Liver (tissue), 9 donors: ENCODE measurements around the gene EXOC4. TPM values are rescaled to one million over a fixed set of nuclear protein-coding genes. Genes with fewer than 3 reads are reported as not detected.

Experiments
- DNase-seq: peaks from one replicate; pipeline ENCODE4 v3.0.0-alpha.2; 2017; ENCODE audit warnings: low spot score
- H3K27ac ChIP-seq, 2 donors: one replicate each; pipeline ENCODE4 v1.7.0; 2013; ENCODE audit warnings: inconsistent platforms in 2 of 2, low read length in 2 of 2, control low read depth in 1 of 2, low read depth in 1 of 2, mild to moderate bottlenecking in 1 of 2
- H3K27me3 ChIP-seq, 4 donors: one replicate each; pipeline versions ENCODE4 v1.6.1 to v1.7.0; 2013; ENCODE audit warnings: low read length in 3 of 4, inconsistent platforms in 1 of 4, mild to moderate bottlenecking in 1 of 4, moderate library complexity in 1 of 4; ENCODE audit not compliant: control insufficient read depth in 4 of 4, insufficient read depth in 4 of 4
- H3K36me3 ChIP-seq, 4 donors: one replicate each; pipeline versions ENCODE4 v1.6.1 to v1.7.0; 2013; ENCODE audit warnings: low read length in 3 of 4, mild to moderate bottlenecking in 3 of 4, low read depth in 1 of 4, moderate library complexity in 1 of 4; ENCODE audit not compliant: control insufficient read depth in 4 of 4, insufficient read depth in 3 of 4
- H3K4me1 ChIP-seq, 4 donors: one replicate each; pipeline versions ENCODE4 v1.6.1 to v1.7.0; 2013; ENCODE audit warnings: low read length in 3 of 4, mild to moderate bottlenecking in 3 of 4, moderate library complexity in 1 of 4; ENCODE audit not compliant: control insufficient read depth in 4 of 4, insufficient read depth in 4 of 4
- H3K4me3 ChIP-seq, 3 donors: one replicate each; pipeline versions ENCODE4 v1.6.1 to v1.7.0; 2013; ENCODE audit warnings: low read length in 3 of 3, control low read depth in 1 of 3, low read depth in 1 of 3, mild to moderate bottlenecking in 1 of 3
- H3K9ac ChIP-seq, 2 donors: one replicate each; pipeline ENCODE4 v1.7.0; 2013; ENCODE audit warnings: low read length in 2 of 2, mild to moderate bottlenecking in 2 of 2, moderate library complexity in 2 of 2, control low read depth in 1 of 2, low read depth in 1 of 2
- H3K9me3 ChIP-seq, 4 donors: one replicate each; pipeline versions ENCODE4 v1.6.1 to v1.7.0; 2013; ENCODE audit warnings: low read length in 3 of 4; ENCODE audit not compliant: control insufficient read depth in 4 of 4
- ATF3 ChIP-seq: IDR thresholded peaks from 2 replicates; pipeline ENCODE4 v1.6.1; 2016; ENCODE audit warnings: antibody characterized with exemption
- CTCF ChIP-seq: fragments of 150-350 bp; IDR thresholded peaks from 2 replicates; pipeline ENCODE4 v1.5.1; 2017; ENCODE audit warnings: improper control_type of control experiment, low read depth, low read length; ENCODE audit not compliant: missing input control
- EGR1 ChIP-seq, 2 donors: IDR thresholded peaks; 2 replicates each; pipeline ENCODE4 v1.6.1; 2016 to 2018; ENCODE audit warnings: antibody characterized with exemption in 2 of 2, low read depth in 2 of 2
- FOXA1 ChIP-seq: IDR thresholded peaks from 2 replicates; pipeline ENCODE4 v1.6.1; 2016; ENCODE audit warnings: antibody characterized with exemption
- FOXA2 ChIP-seq: IDR thresholded peaks from 2 replicates; pipeline ENCODE4 v1.6.1; 2016; ENCODE audit warnings: antibody characterized with exemption
- GABPA ChIP-seq, 2 donors: IDR thresholded peaks in 1 of 2; conservative IDR thresholded peaks in 1 of 2; 2 replicates each; pipeline ENCODE4 v1.6.1; 2016; ENCODE audit warnings: antibody characterized with exemption in 2 of 2, mild to moderate bottlenecking in 1 of 2, moderate library complexity in 1 of 2
- HNF4A ChIP-seq, 2 donors: conservative IDR thresholded peaks; 2 replicates each; pipeline ENCODE4 v1.6.1; 2016; ENCODE audit warnings: antibody characterized with exemption in 2 of 2, mild to moderate bottlenecking in 2 of 2
- HNF4G ChIP-seq: IDR thresholded peaks from 2 replicates; pipeline ENCODE4 v1.6.1; 2016; ENCODE audit warnings: antibody characterized with exemption
- JUND ChIP-seq, 2 donors: IDR thresholded peaks; 2 replicates each; pipeline ENCODE4 v1.6.1; 2016; ENCODE audit warnings: antibody characterized with exemption in 2 of 2
- MAX ChIP-seq: IDR thresholded peaks from 2 replicates; pipeline ENCODE4 v1.6.1; 2016; ENCODE audit warnings: antibody characterized with exemption
- NR2F2 ChIP-seq: IDR thresholded peaks from 2 replicates; pipeline ENCODE4 v1.6.1; 2016; ENCODE audit warnings: antibody characterized with exemption
- RAD21 ChIP-seq, 2 donors: IDR thresholded peaks; 2 replicates each; pipeline ENCODE4 v1.6.1; 2016; ENCODE audit warnings: antibody characterized with exemption in 2 of 2, mild to moderate bottlenecking in 2 of 2
- RXRA ChIP-seq, 2 donors: IDR thresholded peaks; 2 replicates each; pipeline ENCODE4 v1.6.1; 2017 to 2018; ENCODE audit warnings: antibody characterized with exemption in 2 of 2, mild to moderate bottlenecking in 1 of 2
- SP1 ChIP-seq: IDR thresholded peaks from 2 replicates; pipeline ENCODE4 v1.6.1; 2018; ENCODE audit warnings: antibody characterized with exemption, mild to moderate bottlenecking
- TAF1 ChIP-seq: conservative IDR thresholded peaks from 2 replicates; pipeline ENCODE4 v1.6.1; 2016; ENCODE audit warnings: antibody characterized with exemption, mild to moderate bottlenecking
- YY1 ChIP-seq: IDR thresholded peaks from 2 replicates; pipeline ENCODE4 v1.6.1; 2016; ENCODE audit warnings: antibody characterized with exemption, mild to moderate bottlenecking
- WGBS: extraction: QIAGEN DNeasy Blood & Tissue Kit; methylation state at CpG from one replicate; pipeline ENCODE4 v1.1.7; 2013; 5-methylcytosine and 5-hydroxymethylcytosine counted together
- polyA plus RNA-seq, 2 donors: library from polyadenylated mRNA; stranded (reverse) in 1 of 2; unstranded in 1 of 2; fragments of 200-250 nt in 1 of 2; fragments of >200 nt in 1 of 2; fragmentation: Nextera tagmentation in 1 of 2; extraction: Ambion mirVana in 1 of 2; gene quantifications; one replicate each; pipeline versions ENCODE4 v1.2.1 to v1.2.3, GENCODE V29; 2013 to 2015
- total RNA-seq, 2 donors: library from RNA; depleted of rRNA; stranded (reverse); fragments of >200 nt; gene quantifications; one replicate each; pipeline ENCODE4 v1.2.3, GENCODE V29; 2014
- TF ChIP-seq, protein P1 (sequence below): IDR thresholded peaks from 2 replicates; pipeline ENCODE4 v1.6.1; 2016; ENCODE audit warnings: antibody characterized with exemption
- donor health status: healthy.
- donor health status: healthy.
- donor health status: healthy.
- donor health status: healthy.
- donor health status: healthy.

Gene EXOC4
- total and polyA plus RNA-seq, 4 donors, result 9.5 to 55.9 (median 23.6) TPM

- Histone ChIP-seq H3K27me3 (no peaks in the 10 kb centered on the region), H3K27ac (no peak overlapping the region), H3K36me3 (no peaks in the 10 kb centered on the region), H3K9me3 (no peaks in the 10 kb centered on the region), H3K9ac (no peak overlapping the region), H3K4me1 (no peaks in the 10 kb centered on the region), H3K4me3 (no peak overlapping the region)
- 86% methylated on average over 3 of the region's 3 CpGs for WGBS
- no peak for TF ChIP-seq SP1
- TF ChIP-seq FOXA2, result no peak
- TF ChIP-seq RXRA (IDR thresholded peaks at IDR 0.05), result no peak
- TF ChIP-seq, protein P1, sequence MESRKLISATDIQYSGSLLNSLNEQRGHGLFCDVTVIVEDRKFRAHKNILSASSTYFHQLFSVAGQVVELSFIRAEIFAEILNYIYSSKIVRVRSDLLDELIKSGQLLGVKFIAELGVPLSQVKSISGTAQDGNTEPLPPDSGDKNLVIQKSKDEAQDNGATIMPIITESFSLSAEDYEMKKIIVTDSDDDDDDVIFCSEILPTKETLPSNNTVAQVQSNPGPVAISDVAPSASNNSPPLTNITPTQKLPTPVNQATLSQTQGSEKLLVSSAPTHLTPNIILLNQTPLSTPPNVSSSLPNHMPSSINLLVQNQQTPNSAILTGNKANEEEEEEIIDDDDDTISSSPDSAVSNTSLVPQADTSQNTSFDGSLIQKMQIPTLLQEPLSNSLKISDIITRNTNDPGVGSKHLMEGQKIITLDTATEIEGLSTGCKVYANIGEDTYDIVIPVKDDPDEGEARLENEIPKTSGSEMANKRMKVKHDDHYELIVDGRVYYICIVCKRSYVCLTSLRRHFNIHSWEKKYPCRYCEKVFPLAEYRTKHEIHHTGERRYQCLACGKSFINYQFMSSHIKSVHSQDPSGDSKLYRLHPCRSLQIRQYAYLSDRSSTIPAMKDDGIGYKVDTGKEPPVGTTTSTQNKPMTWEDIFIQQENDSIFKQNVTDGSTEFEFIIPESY, result no peak
- no peak for TF ChIP-seq CTCF
- no peak for TF ChIP-seq YY1
- TF ChIP-seq TAF1, result no peak
- no peak for TF ChIP-seq GABPA (IDR thresholded peaks at IDR 0.05 in 1 of 2, conservative IDR thresholded peaks at IDR 0.05 in 1 of 2)
- no peak for DNase-seq
Observed at GRCh38 chr7:133369130-133369529, 116.3 kb downstream of the EXOC4 start.

- Histone ChIP-seq H3K27me3 (no peaks in the 10 kb centered on the region), H3K27ac (no peak overlapping the region), H3K4me1 (no peaks in the 10 kb centered on the region), H3K9ac (no peak overlapping the region), H3K36me3 (peaks cover 0 to 4% (median 0%) of the 10 kb centered on the region in 4 donors), H3K9me3 (no peaks in the 10 kb centered on the region), H3K4me3 (no peak overlapping the region)
- no peak for DNase-seq
- TF ChIP-seq EGR1 (IDR thresholded peaks at IDR 0.05; ENCODE audit: low read depth in 2 of 2) (no peak), TAF1 (no peak), GABPA (IDR thresholded peaks at IDR 0.05 in 1 of 2, conservative IDR thresholded peaks at IDR 0.05 in 1 of 2) (no peak), JUND (IDR thresholded peaks at IDR 0.05) (no peak)
- 98% methylated on average over 4 of the region's 4 CpGs for WGBS
Observed at GRCh38 chr7:133371616-133372015, 118.7 kb downstream of the EXOC4 start.

GRCh38 chr7:133372337-133372736, 119.5 kb downstream of the EXOC4 start:
- H3K9me3 ChIP-seq, result no peaks in the 10 kb centered on the region
- no peaks in the 10 kb centered on the region for H3K27me3 ChIP-seq
- TF ChIP-seq RXRA (IDR thresholded peaks at IDR 0.05) (no peak), YY1 (no peak), JUND (IDR thresholded peaks at IDR 0.05) (no peak), ATF3 (no peak), TAF1 (no peak), SP1 (no peak), FOXA1 (no peak), RAD21 (IDR thresholded peaks at IDR 0.05) (no peak), EGR1 (IDR thresholded peaks at IDR 0.05; ENCODE audit: low read depth in 2 of 2) (no peak), HNF4G (no peak), NR2F2 (no peak), MAX (no peak), FOXA2 (no peak), GABPA (IDR thresholded peaks at IDR 0.05 in 1 of 2, conservative IDR thresholded peaks at IDR 0.05 in 1 of 2) (no peak), HNF4A (conservative IDR thresholded peaks at IDR 0.05) (no peak)
- TF ChIP-seq, protein P1, result no peak
- peaks cover 0 to 4% (median under 1%) of the 10 kb centered on the region in 4 donors for H3K36me3 ChIP-seq
- WGBS, result 98% methylated on average over 1 of the region's 1 CpG
- no peak overlapping the region for H3K4me3 ChIP-seq
- no peak for DNase-seq
- no peaks in the 10 kb centered on the region for H3K4me1 ChIP-seq
- no peak overlapping the region for H3K9ac ChIP-seq
- no peak overlapping the region for H3K27ac ChIP-seq
